ENCODE measurements around the gene LARGE1. TPM values are rescaled to one million over a fixed set of nuclear protein-coding genes. Genes with fewer than 3 reads are reported as not detected.

Gene LARGE1
- total RNA-seq, 1 experiment from 2014 or later = 1.5 TPM

DNA sequence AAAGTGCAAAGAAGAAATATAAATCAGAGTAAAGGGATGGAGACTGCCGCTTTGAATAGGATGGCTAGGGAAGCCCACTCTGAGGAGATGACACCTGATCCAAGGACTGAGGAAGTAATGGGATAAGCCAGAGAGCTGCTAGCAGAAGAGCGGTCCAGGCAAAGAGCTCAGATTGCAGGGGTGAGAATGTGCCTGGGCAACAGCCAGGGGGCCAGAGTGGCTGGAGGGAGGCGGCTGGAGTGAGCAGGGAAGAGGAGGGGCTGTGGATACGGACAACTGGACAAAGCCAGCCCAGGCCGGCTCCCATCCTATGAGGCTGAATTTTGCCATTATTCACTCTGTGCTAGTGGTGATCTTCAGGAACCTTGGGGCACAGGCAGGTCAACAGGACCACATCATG, 501.8 kb downstream of the LARGE1 start:
- H3K36me3 ChIP-seq (ENCODE audit: control insufficient read depth in 1 of 2, insufficient read depth in 2 of 2, low read length in 2 of 2) = no peaks in the 10 kb centered on the region
- RAD21 ChIA-PET (ENCODE audit: low non-redundant PET in 1 of 2, low total read pairs in 2 of 2, uncharacterized antibody in 2 of 2, unreplicated experiment in 2 of 2) = no interaction called here
- TF ChIP-seq EZH2phosphoT487 (IDR thresholded peaks at IDR 0.05; ENCODE audit: borderline replicate concordance) (no peak), FOSL1 (IDR thresholded peaks at IDR 0.05; ENCODE audit: low read depth) (no peak), ELF1 (IDR thresholded peaks at IDR 0.05; ENCODE audit: borderline replicate concordance, low read depth) (no peak), EGR1 (IDR thresholded peaks at IDR 0.05; ENCODE audit: low read depth) (no peak), SRF (IDR thresholded peaks at IDR 0.05; ENCODE audit: low read depth) (no peak), SP1 (IDR thresholded peaks at IDR 0.05; ENCODE audit: low read depth) (no peak), EZH2 (IDR thresholded peaks at IDR 0.05) (no peak), CBX3 (IDR thresholded peaks at IDR 0.05; ENCODE audit: low read depth) (no peak), JUND (IDR thresholded peaks at IDR 0.05) (no peak)
- TF ChIP-seq, protein P1, sequence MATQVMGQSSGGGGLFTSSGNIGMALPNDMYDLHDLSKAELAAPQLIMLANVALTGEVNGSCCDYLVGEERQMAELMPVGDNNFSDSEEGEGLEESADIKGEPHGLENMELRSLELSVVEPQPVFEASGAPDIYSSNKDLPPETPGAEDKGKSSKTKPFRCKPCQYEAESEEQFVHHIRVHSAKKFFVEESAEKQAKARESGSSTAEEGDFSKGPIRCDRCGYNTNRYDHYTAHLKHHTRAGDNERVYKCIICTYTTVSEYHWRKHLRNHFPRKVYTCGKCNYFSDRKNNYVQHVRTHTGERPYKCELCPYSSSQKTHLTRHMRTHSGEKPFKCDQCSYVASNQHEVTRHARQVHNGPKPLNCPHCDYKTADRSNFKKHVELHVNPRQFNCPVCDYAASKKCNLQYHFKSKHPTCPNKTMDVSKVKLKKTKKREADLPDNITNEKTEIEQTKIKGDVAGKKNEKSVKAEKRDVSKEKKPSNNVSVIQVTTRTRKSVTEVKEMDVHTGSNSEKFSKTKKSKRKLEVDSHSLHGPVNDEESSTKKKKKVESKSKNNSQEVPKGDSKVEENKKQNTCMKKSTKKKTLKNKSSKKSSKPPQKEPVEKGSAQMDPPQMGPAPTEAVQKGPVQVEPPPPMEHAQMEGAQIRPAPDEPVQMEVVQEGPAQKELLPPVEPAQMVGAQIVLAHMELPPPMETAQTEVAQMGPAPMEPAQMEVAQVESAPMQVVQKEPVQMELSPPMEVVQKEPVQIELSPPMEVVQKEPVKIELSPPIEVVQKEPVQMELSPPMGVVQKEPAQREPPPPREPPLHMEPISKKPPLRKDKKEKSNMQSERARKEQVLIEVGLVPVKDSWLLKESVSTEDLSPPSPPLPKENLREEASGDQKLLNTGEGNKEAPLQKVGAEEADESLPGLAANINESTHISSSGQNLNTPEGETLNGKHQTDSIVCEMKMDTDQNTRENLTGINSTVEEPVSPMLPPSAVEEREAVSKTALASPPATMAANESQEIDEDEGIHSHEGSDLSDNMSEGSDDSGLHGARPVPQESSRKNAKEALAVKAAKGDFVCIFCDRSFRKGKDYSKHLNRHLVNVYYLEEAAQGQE (IDR thresholded peaks at IDR 0.05; ENCODE audit: low read depth) = no peak
- DNase-seq (ENCODE audit: low read depth, low spot score) (no peak), ATAC-seq (no peak)
- no peak overlapping the region for H3K9ac ChIP-seq (ENCODE audit: low read length)
- intact Hi-C loops (cut with micrococcal nuclease) = no loop called here
- H4K20me1 ChIP-seq (ENCODE audit: insufficient read depth) = no peaks in the 10 kb centered on the region
- H3K4me1 ChIP-seq (ENCODE audit: control insufficient read depth in 1 of 2, insufficient read depth in 2 of 2, low read length in 2 of 2) = no peaks in the 10 kb centered on the region
- no peak overlapping the region for H2AFZ ChIP-seq (ENCODE audit: low read depth, low read length, poor library complexity, severe bottlenecking)
- no peaks in the 10 kb centered on the region for H3K9me2 ChIP-seq (ENCODE audit: insufficient read depth)
- no peak overlapping the region for H3K27ac ChIP-seq (ENCODE audit: low read depth, low read length)
- peaks cover 0 to 26% of the 10 kb centered on the region in 2 experiments; a peak in 2 of 4 replicates for H3K9me3 ChIP-seq (ENCODE audit: control insufficient read depth in 1 of 2, insufficient read depth in 1 of 2, low read depth in 1 of 2, low read length in 2 of 2)
- no peak overlapping the region for H3K4me2 ChIP-seq (ENCODE audit: low read length)
- POLR2A ChIA-PET = no interaction called here
- no TSS peak for BruUV-seq (replicated peaks)
- CTCF ChIA-PET = no interaction called here
- H3K79me2 ChIP-seq (ENCODE audit: insufficient read depth, low read length) = no peaks in the 10 kb centered on the region
- H3K27me3 ChIP-seq (ENCODE audit: insufficient read depth, low read length) = no peaks in the 10 kb centered on the region
- no peak overlapping the region for H3K4me3 ChIP-seq (replicated peaks in 1 of 2; ENCODE audit: low read depth in 1 of 2, low read length in 2 of 2)
